ENCODE data around the gene PRLH.

DNA sequence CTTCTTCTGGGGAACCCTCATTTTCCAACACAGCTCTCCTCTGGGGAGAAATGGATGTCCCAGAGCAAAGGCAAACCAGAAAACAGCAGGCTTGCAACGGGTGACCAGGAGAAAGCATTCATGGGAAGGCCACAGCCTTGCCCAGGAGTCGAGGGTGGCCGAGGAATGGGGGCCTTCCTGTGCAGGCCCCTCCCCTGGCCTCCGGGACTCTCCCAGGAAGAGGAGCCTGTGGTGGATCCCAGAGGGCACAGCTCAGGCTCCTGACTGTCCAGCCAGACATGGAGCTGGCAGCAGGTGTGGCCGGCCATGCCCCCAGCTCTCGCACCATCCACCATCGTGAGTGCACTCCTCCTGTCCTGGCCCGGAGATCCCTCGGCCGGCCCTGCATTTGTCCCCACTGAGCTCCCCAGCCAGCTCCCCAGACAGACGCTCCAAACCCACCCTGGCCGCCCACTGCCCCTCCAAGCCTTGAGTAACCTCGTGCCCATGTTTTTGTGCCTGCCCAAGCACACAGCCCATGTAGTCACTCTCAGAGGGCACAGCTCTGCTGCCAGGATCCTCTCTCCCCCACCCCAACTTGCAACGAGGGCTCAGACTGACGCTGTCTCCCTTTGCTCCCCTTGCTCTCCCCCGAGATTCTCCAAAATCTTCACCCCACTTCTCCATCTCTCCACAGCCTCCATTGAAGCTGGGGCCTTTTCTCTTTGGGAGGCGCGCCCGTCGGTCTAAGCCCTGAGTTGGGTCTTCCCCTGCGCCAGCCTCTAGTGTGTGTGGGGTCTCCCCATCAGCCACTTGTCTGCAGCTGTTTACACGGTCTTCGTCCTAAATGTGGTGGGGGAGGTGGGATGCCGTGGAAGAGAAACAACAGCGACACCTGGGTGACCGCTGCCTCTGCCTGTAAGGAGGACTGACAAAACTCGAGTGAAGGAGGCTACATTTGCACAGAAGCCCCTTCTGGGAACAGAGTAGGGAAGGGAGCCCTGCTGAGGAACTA lies 9.8 kb downstream of the PRLH start:
- TF ChIP-seq, protein P1, sequence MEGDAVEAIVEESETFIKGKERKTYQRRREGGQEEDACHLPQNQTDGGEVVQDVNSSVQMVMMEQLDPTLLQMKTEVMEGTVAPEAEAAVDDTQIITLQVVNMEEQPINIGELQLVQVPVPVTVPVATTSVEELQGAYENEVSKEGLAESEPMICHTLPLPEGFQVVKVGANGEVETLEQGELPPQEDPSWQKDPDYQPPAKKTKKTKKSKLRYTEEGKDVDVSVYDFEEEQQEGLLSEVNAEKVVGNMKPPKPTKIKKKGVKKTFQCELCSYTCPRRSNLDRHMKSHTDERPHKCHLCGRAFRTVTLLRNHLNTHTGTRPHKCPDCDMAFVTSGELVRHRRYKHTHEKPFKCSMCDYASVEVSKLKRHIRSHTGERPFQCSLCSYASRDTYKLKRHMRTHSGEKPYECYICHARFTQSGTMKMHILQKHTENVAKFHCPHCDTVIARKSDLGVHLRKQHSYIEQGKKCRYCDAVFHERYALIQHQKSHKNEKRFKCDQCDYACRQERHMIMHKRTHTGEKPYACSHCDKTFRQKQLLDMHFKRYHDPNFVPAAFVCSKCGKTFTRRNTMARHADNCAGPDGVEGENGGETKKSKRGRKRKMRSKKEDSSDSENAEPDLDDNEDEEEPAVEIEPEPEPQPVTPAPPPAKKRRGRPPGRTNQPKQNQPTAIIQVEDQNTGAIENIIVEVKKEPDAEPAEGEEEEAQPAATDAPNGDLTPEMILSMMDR (IDR thresholded peaks at IDR 0.05), result no peak
- no peak for TF ChIP-seq ETV6 (CRISPR knock-in tag; IDR thresholded peaks at IDR 0.05)
- no peak for TF ChIP-seq ZNF121 (CRISPR knock-in tag; IDR thresholded peaks at IDR 0.05)
- TF ChIP-seq JUN (CRISPR knock-in tag; IDR thresholded peaks at IDR 0.05), result no peak
